Measurements from ENCODE around the gene NDUFS7. TPM values are rescaled to one million over a fixed set of nuclear protein-coding genes. Genes with fewer than 3 reads are reported as not detected.
A peak's percentile ranks its signal among the peaks of the same experiment; 100 is the strongest.

NDUFS7 gene
- total and polyA plus RNA-seq, 9 of the 15 experiments (the other 6 are each of a cell fraction or from before 2014, with no cell fraction given): 6.0 to 271 (median 60.6) TPM

DNA sequence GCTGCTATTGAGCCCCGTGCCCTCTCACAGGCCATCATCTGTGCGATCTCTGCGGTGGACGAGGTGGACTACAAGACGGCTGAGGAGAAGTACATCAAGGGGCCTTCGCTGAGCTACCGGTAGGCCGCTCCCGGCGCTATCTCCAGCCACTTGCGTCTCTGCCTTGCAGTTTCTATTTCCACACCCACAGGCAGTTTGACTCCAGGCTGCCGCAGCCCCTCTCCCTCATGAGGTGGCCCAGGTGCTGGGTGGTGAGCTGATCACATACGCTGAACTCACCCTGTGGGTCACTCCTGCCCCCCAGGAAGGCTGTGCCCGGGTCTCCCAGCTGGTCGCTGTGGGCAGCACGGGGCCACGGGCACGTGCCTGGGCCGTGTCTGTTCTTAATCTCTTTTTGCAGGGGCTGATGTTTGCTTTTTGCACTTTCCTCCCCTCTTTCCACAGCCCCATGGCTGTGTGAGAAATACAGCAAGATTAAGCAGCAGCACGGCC lies 10.6 kb upstream of the NDUFS7 start:
- no peaks in the 10 kb centered on the region for H3K9me1 ChIP-seq (ENCODE audit: control insufficient read depth, insufficient read depth, low read length)
- H3K36me3 ChIP-seq (ENCODE audit: control insufficient read depth, insufficient read depth, low read length): peaks cover 73% of the 10 kb centered on the region
- H3K79me2 ChIP-seq (ENCODE audit: control insufficient read depth, insufficient read depth, low read length): no peaks in the 10 kb centered on the region
- in situ Hi-C loops (cut with MboI) (no loop called here), intact Hi-C loops (cut with micrococcal nuclease) (loop anchor here (2.0 kb wide), 1 partner anchor 56 kb away; no protein-coding TSS in a partner anchor)
- ChIA-PET CTCF (ENCODE audit: low intra/inter-chr PET ratio) (interaction anchor here (1.8 kb wide), 1 partner anchor 93 kb away, joined by 7 read pairs; no protein-coding TSS in a partner anchor), POLR2A (interaction anchor here (0.6 to 3.0 kb wide), 4 partner anchors 10 to 1805 kb away, joined by 3 to 10 read pairs (median 4); partner anchors contain the start of genes CIRBP, NDUFS7 and S1PR4)
- H3K4me1 ChIP-seq (replicated peaks in 1 of 2; ENCODE audit: control insufficient read depth in 2 of 2, insufficient read depth in 2 of 2, low read length in 2 of 2): peaks cover 0 to 45% of the 10 kb centered on the region in 2 experiments; a peak in 2 of 5 replicates
- 92% methylated on average over 18 of the region's 20 CpGs for WGBS (ENCODE audit: insufficient coverage, low coverage, missing lambda C conversion rate)
- no peak overlapping the region for H3K27ac ChIP-seq (ENCODE audit: extremely low read depth, low read depth, low read length)
- H3K9ac ChIP-seq (ENCODE audit: insufficient read depth in 1 of 2, low read depth in 2 of 2, low read length in 2 of 2): peak overlapping the region in 1 of 2 experiments; percentile 74; a peak in 2 of 4 replicates
- DNase-seq (ENCODE audit: extremely low read depth in 1 of 4, low spot score in 3 of 4) (no peak), ATAC-seq (no peak), FAIRE-seq (no peak)
- H2AFZ ChIP-seq (ENCODE audit: low read depth, low read length): no peak overlapping the region
- no peak overlapping the region for H3K4me3 ChIP-seq
- BruUV-seq (replicated peaks): no TSS peak
- H3K27me3 ChIP-seq (ENCODE audit: control insufficient read depth in 2 of 2, insufficient read depth in 2 of 2, low read length in 2 of 2): no peaks in the 10 kb centered on the region
- no peaks in the 10 kb centered on the region for H3K9me3 ChIP-seq (replicated peaks; ENCODE audit: control insufficient read depth, insufficient read depth, low read depth, low read length)
- TF ChIP-seq RBFOX2 (IDR thresholded peaks at IDR 0.05; ENCODE audit: low read depth, low read length) (peak; percentile 29; the same call in 1 of the 2 replicates), DDX20 (tag; IDR thresholded peaks at IDR 0.05; ENCODE audit: low read depth) (no peak)
- no peak overlapping the region for H3K4me2 ChIP-seq (ENCODE audit: insufficient read depth, low read length)
- no peaks in the 10 kb centered on the region for H4K20me1 ChIP-seq (replicated peaks; ENCODE audit: control insufficient read depth, insufficient read depth, low read length)

DNA sequence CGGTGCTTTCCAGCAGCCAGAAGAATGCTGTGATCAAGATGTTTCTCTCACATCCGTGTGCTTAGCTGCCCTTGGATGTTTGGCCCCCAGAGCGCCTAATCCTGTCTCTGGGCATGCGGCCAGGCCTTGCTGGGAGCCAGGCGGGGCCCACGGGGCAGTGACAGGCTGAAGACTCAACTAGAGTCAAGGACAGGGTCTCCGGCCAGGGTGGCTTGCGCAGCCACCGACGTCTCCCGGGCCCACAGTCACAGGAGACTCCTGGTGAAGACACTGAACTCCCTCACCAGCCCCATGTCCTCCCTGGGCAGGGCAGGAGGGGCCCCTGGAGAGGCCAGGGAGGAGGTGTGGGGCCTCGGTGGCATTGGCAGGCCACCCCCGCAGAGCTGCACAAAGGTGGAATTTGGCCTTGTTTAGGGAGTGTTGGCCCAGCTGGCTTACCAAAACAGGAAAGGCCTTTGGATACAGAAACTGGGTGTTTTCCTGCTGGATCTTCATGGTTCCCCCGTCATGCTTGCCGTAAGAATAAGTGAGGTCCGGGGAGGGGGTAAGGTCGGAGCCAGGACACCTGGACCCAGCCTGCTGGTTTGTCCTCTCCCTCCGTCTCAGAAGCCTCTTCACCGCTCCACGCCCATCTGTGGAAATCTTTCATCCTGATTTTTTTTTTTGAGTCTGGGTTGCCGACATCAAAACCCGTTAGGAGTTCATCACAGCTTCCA lies 10.0 kb upstream of the NDUFS7 start:
- in situ Hi-C loops (cut with MboI) (no loop called here), intact Hi-C loops (cut with micrococcal nuclease) (loop anchor here (2.0 kb wide), 1 partner anchor 57 kb away; no protein-coding TSS in a partner anchor)
- no peak for TF ChIP-seq ZKSCAN1 (IDR thresholded peaks at IDR 0.05; ENCODE audit: low read depth, low read length)
- no peak for TF ChIP-seq POLR2A (conservative IDR thresholded peaks at IDR 0.05)
- no peak for TF ChIP-seq SMARCA5 (IDR thresholded peaks at IDR 0.05)
- no peak for TF ChIP-seq POLR2B (IDR thresholded peaks at IDR 0.05; ENCODE audit: low read depth, partially characterized antibody)
- TF ChIP-seq ZNF644 (tag; IDR thresholded peaks at IDR 0.05; ENCODE audit: low read depth): no peak
- no peak for TF ChIP-seq SOX6 (IDR thresholded peaks at IDR 0.05)
- TF ChIP-seq U2AF1 (optimal IDR thresholded peaks at IDR 0.05; ENCODE audit: low read depth, low read length): no peak
- no peak for TF ChIP-seq JUN (IDR thresholded peaks at IDR 0.05; ENCODE audit: borderline replicate concordance, low read depth, low read length)
- no peak for TF ChIP-seq JUN (CRISPR knock-in tag; IDR thresholded peaks at IDR 0.05; ENCODE audit: borderline replicate concordance)
- TF ChIP-seq TSC22D4 (tag; IDR thresholded peaks at IDR 0.05): no peak
- TF ChIP-seq PPARD (CRISPR knock-in tag; IDR thresholded peaks at IDR 0.05): no peak

More for the DNA sequence above, 10.0 kb upstream of the NDUFS7 start:
- H3K4me1 ChIP-seq (replicated peaks in 1 of 2; ENCODE audit: control insufficient read depth in 2 of 2, insufficient read depth in 2 of 2, low read length in 2 of 2): peaks cover 0 to 50% of the 10 kb centered on the region in 2 experiments; a peak in 2 of 5 replicates
- no peaks in the 10 kb centered on the region for H3K9me1 ChIP-seq (ENCODE audit: control insufficient read depth, insufficient read depth, low read length)
- no peaks in the 10 kb centered on the region for H3K79me2 ChIP-seq (ENCODE audit: control insufficient read depth, insufficient read depth, low read length)
- BruUV-seq (replicated peaks): no TSS peak
- no peak overlapping the region for H3K27ac ChIP-seq (ENCODE audit: extremely low read depth, low read depth, low read length)
- H3K36me3 ChIP-seq (ENCODE audit: control insufficient read depth, insufficient read depth, low read length): peaks cover 71% of the 10 kb centered on the region
- no peak overlapping the region for H3K4me2 ChIP-seq (ENCODE audit: insufficient read depth, low read length)
- no peak overlapping the region for H2AFZ ChIP-seq (ENCODE audit: low read depth, low read length)
- H3K9me3 ChIP-seq (replicated peaks; ENCODE audit: control insufficient read depth, insufficient read depth, low read depth, low read length): no peaks in the 10 kb centered on the region
- H3K27me3 ChIP-seq (ENCODE audit: control insufficient read depth in 2 of 2, insufficient read depth in 2 of 2, low read length in 2 of 2): no peaks in the 10 kb centered on the region
- H4K20me1 ChIP-seq (replicated peaks; ENCODE audit: control insufficient read depth, insufficient read depth, low read length): no peaks in the 10 kb centered on the region
- peak overlapping the region in 1 of 2 experiments; percentile 74; a peak in 1 of 4 replicates for H3K9ac ChIP-seq (ENCODE audit: insufficient read depth in 1 of 2, low read depth in 2 of 2, low read length in 2 of 2)
- 95% methylated on average over 16 of the region's 22 CpGs for WGBS (ENCODE audit: insufficient coverage, low coverage, missing lambda C conversion rate)
- CTCF ChIA-PET (ENCODE audit: low intra/inter-chr PET ratio): no interaction called here
- H3K4me3 ChIP-seq: no peak overlapping the region
- FAIRE-seq (no peak), ATAC-seq (no peak), DNase-seq (ENCODE audit: extremely low read depth in 1 of 4, low spot score in 3 of 4) (no peak)
- POLR2A ChIA-PET: interaction anchor here (0.6 to 3.0 kb wide), 4 partner anchors 10 to 1805 kb away, joined by 3 to 10 read pairs (median 4); partner anchors contain the start of genes CIRBP, NDUFS7 and S1PR4
